Dedifferentiated amniotic fluid mesenchymal stem cell (primary cell): ENCODE data around the gene EXOSC7.
"Not testable (repeated sequence)": the region's sequence is repeated elsewhere in the genome, so short reads cannot be mapped to it uniquely, and the experiment has no call there.

Source experiments
- DNase-seq: peaks from one replicate; pipeline ENCODE4 v3.0.0-alpha.2; 2016; ENCODE audit errors: extremely low spot score

Gene EXOSC7

DNA sequence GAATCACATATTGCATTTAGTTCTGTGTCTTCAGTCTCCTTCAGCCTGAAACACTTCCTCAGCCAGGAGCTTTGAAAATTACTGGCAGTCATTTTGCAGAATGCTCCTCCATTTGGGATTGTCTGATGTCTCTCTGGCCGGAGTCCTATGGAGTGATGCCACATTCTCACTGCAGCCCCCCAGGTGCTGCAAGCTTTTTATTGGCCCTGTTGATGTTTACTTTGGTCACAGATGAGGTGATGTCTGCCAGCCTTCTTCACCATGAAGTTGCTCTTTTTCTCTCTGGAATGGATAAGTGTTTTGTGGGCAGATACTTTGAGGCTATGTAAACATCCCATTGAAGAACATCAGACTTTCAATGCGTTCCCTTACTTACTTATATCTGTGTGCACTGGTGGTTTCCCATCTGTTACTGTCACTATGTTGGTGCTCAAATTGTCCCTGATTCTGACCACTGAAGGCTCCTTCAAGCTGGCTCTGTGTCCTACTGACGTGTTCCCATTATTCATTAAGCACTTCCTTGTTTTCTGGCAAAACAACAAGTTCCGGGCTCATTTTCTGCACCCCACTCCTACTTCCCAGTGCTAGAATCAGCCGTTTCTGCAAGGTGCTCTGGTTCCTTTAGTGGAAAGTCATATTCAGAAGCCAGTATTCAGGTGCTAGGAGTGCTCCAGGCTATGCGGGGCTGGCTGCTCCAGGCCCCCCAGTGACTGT lies 48.7 kb downstream of the EXOSC7 start:
- DNase-seq = no peak

DNA sequence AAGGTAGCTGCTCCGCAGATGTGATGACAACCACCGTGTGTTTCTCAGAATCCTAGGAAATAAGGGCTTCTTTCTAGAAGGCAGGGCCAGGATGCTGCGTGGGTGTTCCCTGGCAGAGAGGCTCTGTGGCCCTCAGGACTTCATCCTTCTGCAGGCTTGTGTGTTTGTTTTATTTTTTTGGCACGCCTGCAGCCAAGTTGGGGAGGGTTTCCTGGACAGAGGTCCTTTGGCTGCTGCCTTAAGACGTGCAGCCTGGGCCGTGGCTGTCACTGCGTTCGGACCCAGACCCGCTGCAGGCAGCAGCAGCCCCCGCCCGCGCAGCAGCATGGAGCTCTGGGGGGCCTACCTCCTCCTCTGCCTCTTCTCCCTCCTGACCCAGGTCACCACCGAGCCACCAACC lies 50.0 kb downstream of the EXOSC7 start, which contains the start of gene CLEC3B:
Gene CLEC3B (plus strand): TSS at position 266 of the 400 bp plus-strand sequence. CDS start 60 bp downstream, at position 326.
- DNase-seq = peak; percentile 44

DNA sequence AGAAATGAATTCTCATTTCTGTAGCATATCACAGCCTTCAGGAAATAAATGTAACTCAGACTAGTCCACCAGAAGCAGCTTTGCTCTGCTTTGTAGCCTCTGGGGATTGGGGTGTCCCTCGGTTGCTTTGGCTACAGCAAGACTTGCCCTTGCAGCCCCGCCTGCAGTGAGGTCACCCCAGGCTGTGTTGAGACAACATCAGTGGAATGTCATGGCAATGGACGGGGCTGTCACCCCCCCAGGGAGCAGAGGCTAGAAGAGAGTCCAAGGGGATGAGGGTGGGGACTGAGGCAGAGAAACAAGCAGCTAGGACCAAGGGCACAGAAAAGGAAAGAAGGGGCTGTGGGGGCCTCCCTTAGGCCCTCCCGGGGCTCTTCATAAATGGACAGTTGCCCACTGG lies 50.9 kb downstream of the EXOSC7 start:
- DNase-seq = peak; percentile 66

DNA sequence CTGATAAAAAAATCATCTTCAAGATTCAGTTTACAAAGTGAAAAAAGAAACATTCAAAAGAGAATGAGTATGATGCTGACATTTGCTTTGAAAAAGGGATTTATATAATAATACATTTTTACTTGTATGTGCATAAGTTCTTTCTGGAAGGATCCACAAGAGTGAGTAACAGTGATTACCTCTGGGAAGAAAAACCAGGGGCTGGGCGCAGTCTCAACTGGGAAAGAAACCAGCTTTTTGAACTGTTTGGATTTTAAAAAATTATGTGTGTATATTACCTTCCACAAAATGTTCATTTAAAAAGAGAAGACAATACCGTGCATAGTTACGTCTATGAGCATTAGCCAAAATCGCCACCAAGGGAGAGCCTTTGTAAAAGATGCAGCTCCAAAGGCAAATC lies 51.4 kb downstream of the EXOSC7 start:
- no peak for DNase-seq

DNA sequence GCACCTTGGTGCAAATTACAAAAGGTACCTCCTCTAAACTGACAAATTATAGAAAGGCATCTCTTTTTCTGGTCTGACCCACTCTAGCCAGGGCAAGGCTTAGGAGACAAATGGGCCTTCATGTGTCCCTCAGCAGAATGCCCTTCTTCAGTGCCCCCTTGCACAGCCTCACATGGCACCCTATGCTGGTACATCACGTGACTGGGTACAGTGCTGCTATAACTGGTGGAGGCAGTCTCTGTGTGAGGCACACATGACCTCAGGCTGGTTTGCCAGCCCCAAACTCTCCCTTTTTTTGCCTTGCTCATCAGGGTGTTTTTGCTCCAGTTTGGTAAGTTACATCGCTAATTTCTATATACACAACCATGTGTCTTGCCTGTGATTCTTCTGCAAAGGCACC lies 53.2 kb downstream of the EXOSC7 start:
- DNase-seq = no peak

DNA sequence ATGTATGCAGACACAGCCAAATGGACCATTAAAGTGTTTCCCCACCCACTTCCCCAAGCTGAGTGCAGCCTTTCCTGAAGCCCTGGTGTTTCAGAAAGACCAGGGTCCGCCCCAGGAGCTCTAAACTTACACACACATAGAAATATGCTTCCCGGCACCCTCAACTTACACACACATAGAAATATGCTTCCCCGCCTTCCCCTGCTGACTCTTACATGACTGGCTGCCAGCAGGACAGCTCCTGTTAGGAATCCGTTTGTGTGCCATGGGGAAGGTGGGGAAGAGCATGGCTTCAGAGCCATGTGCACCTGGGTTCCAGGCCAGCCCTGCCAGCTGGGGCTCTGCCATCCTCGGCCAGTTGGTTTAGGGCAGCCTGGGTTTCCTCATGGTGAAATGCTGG lies 53.6 kb downstream of the EXOSC7 start:
- DNase-seq = peak; percentile 63

DNA sequence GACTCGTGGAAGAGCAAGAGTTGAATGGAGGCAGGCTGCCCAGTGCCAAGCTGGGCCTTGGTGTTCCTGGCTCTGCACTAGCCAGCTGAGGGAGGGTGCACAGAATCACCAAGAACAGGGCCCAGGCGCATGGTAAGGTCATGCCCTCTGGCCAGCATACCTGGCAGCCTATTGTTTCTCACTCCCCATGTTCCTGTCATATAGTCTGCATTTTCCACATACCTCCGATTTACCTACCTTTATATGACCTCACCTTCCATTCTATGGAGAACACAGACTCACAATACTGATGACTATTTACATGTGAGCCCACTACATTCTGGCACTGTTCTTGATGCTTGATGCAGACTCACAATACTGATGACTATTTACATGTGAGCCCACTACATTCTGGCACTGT lies 55.5 kb downstream of the EXOSC7 start:
- DNase-seq = no peak

DNA sequence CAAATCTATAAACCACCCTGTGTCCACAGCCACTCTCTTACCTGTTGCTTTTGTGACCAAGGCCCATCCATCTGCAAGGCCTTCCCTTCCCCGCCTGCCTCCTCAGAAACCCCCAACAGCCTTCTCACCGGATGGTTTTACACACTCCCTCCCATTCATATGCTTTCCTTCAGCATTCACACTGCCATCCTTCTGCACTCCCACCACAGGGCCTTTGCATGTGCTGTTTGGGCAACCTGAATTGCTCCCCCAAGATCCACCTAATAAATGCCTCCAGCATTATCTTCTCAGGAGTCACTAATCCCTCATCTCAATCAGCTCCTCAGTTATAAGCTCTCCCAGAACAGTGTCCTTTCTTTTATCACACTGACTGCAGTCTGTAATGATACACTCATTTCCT lies 56.1 kb downstream of the EXOSC7 start:
- DNase-seq = no peak

DNA sequence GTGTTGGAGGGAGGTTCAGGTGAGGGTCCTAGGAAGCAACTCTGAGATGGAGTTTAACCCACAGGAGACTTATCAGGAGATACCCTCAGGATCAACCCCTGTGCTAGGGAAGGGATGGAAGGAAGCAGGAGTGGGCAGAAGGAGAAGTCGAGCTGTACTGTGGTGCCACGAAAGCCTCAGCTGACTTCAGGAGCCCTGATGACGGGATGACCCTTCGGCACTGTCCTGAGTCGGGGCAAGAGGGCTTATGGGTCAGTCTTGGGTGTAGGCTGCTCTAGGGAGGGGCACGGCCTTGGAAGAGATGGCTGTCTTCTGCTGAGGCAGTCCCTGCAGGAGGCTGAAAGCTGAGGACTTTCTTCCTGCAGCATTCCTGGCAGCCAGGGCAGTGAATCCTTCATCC lies 57.7 kb downstream of the EXOSC7 start:
- no peak for DNase-seq

DNA sequence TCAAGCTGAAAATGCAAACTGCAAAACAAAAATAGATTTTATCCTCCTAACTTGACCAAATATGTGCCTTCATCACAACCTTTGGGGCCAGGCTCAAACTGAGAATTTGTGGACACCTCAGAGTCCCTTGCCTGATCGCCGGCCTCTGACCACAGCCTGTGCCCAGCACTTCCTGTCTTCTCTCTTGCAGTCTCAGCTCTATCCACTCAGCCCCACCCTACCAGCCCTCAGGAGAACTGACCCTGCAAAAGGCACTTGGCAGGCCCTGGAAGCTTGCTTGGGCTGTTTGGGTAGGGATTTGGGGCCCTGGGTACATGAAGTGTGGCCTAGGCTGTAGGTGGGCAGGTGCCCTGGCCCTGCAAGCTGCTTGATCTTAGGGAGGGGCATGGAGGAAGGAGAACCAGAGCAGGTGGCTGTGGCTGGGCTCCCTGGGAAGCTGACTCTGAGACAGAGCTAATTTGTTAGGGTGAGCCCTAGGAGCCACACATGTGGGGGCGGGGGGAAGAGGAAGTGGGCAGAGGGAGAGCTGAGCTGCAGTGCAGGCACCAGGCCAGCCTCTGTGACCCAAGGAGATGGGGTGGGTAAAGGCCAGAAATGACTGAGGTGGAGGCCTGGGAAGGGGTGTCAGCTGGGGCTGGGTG lies 58.7 kb downstream of the EXOSC7 start:
- DNase-seq = no peak

DNA sequence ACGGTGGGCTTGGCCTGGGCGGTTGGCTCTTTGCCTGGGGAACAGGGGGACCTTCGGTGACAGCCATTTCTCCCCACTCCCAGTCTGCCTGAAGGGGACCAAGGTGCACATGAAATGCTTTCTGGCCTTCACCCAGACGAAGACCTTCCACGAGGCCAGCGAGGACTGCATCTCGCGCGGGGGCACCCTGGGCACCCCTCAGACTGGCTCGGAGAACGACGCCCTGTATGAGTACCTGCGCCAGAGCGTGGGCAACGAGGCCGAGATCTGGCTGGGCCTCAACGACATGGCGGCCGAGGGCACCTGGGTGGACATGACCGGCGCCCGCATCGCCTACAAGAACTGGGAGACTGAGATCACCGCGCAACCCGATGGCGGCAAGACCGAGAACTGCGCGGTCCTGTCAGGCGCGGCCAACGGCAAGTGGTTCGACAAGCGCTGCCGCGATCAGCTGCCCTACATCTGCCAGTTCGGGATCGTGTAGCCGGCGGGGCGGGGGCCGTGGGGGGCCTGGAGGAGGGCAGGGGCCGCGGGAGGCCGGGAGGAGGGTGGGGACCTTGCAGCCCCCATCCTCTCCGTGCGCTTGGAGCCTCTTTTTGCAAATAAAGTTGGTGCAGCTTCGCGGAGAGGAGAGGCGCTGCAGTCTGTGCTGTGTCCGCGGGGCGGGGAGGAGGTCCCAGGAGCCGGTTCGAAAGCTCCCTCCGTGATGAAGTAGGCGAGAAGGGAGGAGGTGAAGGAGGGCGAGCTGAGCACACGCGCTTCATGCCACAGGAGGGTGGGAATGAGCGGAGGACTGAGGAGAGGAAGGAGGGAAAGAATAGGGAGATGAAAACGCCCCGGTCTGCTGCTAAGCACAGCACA lies 59.6 kb downstream of the EXOSC7 start:
- peak; percentile 63 for DNase-seq

DNA sequence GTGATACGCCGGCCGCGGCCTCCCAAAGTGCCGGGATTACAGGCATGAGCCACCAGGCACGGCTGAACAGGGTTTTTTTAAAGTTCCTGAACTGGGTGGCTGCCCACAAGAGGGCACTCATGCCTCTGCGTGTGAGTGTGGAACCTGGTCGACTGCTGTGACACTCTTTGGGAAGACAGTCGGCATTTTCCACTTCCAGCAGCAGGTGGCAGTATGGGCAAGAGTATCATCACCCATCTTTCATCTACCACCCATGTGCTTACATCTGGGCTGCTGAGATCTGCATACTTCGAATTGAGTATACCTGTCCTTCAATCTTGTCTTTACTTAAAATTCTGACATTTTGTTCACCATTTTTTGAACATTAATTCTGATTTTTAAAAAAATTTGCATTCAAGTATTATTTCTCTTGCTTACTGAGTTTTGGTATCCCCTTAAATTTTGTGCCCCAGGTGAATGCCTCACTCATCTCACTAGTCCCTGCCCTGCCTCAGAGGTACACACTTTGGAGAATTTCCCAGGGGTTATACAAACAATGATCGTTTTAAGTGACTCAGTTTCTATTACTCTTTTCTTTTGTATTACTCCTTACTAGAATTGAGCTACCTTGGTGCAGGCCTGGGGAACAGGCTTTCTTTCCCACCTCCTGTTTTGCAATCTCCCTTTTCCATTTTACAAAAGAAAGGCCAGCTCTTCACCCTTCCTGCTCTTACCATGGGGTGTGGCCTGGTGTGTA lies 61.8 kb downstream of the EXOSC7 start:
- DNase-seq = peak; percentile 95

DNA sequence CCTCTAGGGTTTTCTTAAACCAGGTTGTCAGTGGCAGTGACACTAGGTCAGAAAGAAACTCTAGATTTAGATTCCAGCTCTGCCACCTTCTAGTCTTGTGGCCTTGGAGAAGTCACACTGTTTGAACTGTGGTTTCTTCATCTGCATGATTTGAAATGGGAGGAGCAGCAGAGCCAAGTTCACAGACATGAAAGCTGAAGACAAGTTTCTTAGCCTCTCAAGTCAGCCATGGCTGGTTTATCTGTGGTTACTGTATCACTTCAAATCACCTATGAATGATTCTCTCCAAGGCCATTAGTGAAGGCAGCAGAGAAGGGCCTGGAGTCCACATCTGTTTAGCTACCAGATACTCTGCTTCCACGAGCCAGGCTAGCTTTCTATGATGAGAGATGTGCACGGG lies 65.6 kb downstream of the EXOSC7 start:
- DNase-seq = no peak

DNA sequence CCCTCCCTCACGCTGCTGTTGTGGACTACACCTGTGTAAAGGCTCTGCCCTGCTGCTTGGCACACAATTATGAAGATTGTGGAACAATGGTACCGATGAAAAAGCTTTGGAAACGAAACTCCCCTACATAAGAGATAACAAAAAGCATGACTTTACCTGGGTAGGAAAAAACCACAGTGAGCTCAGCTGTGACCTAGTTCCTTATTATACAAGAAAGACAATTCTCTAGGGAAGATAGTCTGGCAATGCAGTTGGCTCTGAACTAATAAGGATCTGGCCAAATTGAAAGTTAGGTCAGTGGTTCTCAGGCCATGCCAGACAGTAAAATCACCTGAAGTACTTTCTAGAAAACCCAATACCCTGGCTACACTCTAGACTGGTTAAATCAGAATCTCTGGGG lies 66.1 kb downstream of the EXOSC7 start:
- DNase-seq = no peak

DNA sequence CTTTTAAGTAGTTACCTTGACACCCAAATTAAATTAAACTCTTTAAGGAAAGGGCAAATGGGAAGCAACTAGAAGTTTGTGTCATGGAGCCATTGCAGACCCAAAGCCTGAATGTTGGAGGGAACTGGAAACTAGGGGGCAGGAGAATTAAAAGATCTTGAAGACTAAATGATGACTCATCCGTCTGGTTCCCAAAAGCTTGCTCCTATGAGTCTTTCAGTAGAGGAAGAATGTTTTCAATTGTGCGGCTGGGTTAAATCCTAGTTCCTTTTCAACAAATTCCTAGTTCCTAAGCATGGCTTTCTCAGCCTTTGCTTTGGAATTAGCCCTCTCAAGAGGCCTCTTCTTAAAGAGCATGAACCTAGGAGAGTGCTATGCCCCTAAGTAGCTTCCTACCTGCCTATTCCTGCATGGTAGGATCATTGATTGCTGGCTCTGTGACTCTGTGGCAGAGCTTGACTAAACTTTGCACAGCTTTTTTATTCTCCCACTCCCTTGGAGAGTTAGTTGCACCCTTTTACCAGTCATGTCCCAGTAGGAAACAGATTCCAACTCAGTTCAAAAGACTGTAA lies 67.8 kb downstream of the EXOSC7 start:
- DNase-seq = peak; percentile 86

DNA sequence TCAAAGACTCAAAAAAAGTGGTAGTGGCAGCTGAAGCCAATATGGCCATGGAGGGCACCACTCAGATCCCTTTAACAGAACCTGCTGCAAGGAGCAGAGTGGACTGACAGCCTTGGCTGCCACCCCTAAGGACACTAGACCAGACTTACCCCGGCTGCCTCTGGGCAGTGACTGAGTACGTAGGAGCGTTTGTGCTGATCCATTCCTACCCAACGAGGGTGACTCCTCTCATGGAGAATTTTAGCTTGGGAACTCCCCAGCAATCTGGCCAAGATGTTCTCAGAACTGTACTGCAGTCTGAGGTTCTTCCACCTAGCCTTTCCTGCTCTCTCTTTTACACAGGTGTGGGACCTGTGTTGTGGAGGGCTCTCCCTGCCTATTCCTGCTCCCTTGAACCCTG lies 72.2 kb downstream of the EXOSC7 start:
- DNase-seq = no peak

DNA sequence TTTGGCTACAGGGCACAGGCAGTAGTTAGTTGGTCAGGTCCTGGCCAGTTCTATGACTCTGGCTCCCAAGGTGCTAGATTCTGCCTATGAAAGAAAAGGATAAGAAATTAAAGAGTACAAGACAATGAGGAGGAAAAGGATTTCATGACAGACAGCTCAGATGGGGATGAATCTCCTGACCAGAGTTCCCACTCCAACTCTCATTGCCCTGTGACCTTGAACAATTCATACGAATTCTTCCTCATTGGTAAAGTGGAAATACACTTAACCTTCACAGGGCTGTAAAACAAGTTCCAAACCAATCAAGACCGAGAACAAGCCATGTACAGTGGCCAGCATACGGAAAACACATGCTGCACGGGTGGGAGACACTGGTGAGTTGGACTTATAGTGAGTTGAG lies 73.8 kb downstream of the EXOSC7 start:
- DNase-seq = no peak

DNA sequence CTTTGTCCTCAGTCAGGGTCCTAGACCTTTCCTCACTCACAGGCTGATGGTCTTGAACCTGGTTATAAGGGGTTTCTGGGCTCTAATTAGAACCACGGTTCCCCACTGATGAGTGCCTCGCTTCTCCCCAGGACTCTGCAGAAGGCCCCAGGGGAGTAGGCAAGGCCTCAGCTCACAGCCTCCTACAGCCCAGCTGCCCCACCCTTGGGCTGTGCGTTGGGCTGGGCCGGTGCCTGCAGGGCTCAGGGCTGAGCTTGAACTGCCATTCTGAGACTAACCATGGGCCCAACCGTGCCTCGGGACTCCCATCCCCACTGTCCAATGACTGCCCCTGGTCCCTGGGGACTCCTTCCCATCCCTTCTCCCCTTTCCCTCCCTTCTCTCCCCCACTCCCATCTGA lies 75.6 kb downstream of the EXOSC7 start:
- DNase-seq = no peak

DNA sequence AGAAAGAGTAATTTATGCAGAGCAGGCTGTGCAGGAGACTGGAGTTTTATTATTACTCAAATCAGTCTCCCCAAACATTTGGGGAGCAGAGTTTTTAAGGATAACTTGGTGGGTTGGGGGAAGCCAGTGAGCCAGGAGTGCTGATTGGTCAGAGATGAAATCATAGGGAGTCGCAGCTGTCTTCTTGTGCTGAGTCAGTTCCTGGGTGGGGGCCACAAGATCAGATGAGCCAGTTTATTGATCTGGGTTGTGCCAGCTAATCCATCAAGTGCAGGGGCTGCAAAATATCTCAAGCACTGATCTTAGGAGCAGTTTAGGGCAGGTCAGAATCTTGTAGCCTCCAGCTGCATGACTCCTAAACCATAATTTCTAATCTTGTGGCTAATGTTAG lies 77.8 kb downstream of the EXOSC7 start:
- DNase-seq = not testable (repeated sequence)

DNA sequence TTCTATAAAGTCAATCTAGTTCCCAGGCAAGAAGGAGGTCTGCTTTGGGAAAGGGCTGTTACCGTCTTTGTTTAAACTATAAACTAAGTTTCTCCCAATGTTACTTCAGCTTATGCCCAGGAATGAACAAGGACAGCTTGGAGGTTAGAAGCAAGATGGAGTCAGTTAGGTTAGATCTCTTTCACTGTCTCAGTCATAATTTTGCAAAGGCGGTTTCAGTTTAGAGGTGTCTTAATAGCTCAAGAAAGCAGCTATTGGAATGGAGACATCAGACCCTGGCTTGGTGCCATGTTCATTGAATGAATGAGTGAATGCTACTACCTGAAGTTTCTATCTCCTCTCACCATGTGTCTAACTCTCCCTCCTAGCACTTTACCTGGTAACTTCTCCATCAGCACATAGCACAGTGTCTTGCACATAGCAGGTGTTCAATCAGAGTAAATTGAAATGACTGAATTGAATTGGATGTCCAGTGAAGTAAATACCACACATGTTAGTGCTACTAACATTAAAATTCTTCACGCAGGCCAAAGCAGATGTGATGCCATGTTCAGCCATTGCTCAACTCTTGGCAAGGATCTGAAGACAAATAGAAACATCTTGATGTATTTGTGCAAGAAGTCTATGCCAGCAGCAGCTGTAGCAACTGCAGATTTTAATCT lies 78.3 kb downstream of the EXOSC7 start:
- DNase-seq = peak; percentile 88

DNA sequence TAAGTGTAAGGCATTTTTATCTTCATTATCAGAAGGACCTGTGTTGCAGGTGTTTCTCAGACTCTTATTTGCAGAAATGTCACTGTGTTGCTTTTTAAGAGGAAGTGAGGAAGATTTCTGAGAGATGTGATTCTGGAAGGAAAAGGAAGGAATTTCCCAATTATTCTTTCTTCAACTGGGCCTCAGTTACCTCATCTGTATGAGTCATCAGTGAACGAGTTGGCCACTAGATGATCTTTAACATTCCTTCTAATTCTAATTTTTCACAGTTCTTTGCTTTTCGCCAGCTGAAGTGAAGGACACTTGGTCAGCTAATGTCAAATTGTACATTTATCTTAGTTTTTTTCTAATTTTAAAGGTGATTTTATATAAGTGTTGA lies 79.0 kb downstream of the EXOSC7 start:
- peak; percentile 64 for DNase-seq
